ENCODE results near the gene XIAP.

The XIAP gene

GRCh38 chrX:123961268-123962005 lies 101.6 kb downstream of the XIAP start, which contains the start of gene STAG2:
Gene STAG2 (plus strand): TSS chrX:123961706. CDS start chrX:124022628, 60,922 bp downstream.
- DNase-seq = peak; percentile 72

DNA sequence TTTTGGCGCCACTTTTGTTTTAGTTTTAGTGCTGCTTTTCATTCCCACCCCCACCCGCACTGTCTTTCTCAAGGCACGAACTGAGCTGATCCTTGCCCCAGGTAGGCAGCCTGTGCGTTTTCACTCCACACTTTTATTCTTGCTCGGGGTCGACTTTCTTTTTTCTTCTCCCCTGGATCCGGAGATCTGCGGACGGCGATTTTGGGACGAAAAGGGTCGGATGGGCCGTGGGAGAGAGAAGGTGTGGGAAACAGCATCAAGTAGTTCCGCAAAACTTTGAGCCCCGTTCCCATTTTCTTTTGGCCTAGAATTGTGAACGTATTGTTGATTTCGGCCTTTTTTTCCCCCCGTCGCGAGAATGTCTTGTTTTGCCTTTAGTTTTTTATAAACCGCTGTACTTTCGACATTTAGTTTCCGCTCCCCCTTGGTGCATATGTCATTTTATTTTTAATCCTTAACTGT lies 102.2 kb downstream of the XIAP start:
- no peak for DNase-seq

DNA sequence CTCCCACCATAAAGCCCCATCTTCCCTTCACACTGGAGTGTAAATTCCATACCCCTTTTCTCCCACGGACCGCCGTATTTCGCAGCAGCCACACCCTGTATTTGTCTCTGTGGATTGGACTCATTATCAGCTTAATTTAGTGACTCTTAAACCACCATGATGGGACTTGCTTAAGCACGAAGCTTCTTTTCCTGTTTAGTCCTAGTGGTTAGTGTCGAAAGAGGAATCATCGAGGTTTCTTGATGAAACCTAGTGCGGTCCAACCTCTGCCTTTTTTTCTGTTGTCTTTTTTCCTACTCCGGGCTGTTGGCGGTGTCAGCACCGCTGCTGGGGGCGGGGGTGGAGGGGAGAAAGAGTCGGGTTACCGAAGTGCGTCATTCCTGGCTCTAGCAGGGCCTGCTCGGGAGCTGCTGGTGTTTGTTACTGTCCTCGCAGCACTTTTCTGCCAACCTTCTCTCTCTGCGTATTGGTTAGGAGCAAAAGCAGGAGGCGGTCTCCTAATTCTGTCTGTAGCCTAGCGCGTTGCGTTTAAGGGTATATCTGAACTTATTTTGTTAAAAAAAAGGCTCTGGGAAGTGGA lies 103.0 kb downstream of the XIAP start:
- peak; percentile 89 for DNase-seq

Data from activated CD4-positive, alpha-beta T cell treated with anti-CD3 and anti-CD28 coated beads, Interleukin-2, amount 50 U/mL, for 16 hours (primary cell).